ENCODE data around the gene BAG5.
A peak's percentile ranks its signal among the peaks of the same experiment; 100 is the strongest.

The BAG5 gene

GRCh38 chr14:103542605-103543088 is 19.8 kb downstream of the BAG5 start:
- no peaks in the 10 kb centered on the region for H3K9me3 Mint-ChIP-seq
- no peaks in the 10 kb centered on the region for H3K36me3 Mint-ChIP-seq (ENCODE audit: low read depth)
- no peaks in the 10 kb centered on the region for H3K27me3 Mint-ChIP-seq (ENCODE audit: low read depth)
- no peak overlapping the region for H3K4me3 Mint-ChIP-seq
- no peak overlapping the region for H3K27ac Mint-ChIP-seq
- peaks cover 14% of the 10 kb centered on the region for H3K4me1 Mint-ChIP-seq
- TF ChIP-seq, protein P1, sequence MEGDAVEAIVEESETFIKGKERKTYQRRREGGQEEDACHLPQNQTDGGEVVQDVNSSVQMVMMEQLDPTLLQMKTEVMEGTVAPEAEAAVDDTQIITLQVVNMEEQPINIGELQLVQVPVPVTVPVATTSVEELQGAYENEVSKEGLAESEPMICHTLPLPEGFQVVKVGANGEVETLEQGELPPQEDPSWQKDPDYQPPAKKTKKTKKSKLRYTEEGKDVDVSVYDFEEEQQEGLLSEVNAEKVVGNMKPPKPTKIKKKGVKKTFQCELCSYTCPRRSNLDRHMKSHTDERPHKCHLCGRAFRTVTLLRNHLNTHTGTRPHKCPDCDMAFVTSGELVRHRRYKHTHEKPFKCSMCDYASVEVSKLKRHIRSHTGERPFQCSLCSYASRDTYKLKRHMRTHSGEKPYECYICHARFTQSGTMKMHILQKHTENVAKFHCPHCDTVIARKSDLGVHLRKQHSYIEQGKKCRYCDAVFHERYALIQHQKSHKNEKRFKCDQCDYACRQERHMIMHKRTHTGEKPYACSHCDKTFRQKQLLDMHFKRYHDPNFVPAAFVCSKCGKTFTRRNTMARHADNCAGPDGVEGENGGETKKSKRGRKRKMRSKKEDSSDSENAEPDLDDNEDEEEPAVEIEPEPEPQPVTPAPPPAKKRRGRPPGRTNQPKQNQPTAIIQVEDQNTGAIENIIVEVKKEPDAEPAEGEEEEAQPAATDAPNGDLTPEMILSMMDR (IDR thresholded peaks at IDR 0.05; ENCODE audit: unreplicated experiment in 3 of 3): no peak

GRCh38 chr14:103541709-103542604 is 20.5 kb downstream of the BAG5 start:
- Mint-ChIP-seq H3K36me3 (ENCODE audit: low read depth) (no peaks in the 10 kb centered on the region), H3K4me1 (peaks cover 18% of the 10 kb centered on the region), H3K4me3 (no peak overlapping the region), H3K27ac (peak overlapping the region in 2 of 3 experiments; percentile 39 to 51), H3K9me3 (no peaks in the 10 kb centered on the region), H3K27me3 (ENCODE audit: low read depth) (no peaks in the 10 kb centered on the region)
- TF ChIP-seq, protein P1 (IDR thresholded peaks at IDR 0.05; ENCODE audit: unreplicated experiment in 3 of 3): no peak

DNA sequence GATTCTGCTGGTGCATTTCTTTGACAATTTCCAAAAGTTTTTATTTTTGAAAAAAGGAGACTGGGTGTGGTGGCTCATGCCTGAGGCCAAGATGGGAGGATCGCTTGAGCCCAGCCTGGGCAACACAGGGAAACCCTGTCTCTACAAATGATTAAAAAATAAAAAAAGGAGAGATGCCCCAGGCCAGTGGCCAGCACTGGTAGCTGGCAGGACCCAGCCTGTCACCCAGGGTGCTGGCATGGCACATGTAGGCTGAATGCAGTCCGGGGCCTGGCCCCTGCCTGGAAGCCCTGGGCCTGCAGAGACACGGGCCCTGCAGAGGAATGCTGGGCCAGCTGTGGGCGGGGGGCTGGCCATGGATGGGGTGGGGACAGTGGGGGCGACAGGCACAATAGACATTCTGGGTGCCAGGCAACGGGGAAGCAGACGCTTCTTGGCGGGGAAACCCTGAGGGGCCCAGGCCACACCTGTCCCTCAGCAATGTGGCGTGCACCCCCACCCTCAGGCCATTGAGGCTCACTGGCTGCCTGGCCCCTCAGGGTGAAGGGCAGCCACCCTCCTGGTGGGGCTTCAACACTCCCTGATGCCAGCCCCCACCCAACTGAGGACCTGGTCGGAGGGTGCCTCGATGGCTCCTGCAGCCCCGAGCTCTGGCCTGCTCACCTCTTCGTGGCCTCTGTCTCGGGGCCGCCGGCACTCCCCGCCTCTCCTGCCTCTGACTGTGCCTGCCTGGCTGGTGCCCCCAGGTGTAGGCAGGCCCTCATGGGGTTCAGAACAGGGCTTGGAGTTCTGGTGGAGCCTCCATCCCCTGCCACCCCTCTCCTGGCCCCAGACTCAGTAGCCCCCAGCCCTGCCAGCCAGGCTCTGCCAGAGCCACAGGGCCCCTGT is 21.4 kb downstream of the BAG5 start:
- H3K27me3 Mint-ChIP-seq (ENCODE audit: low read depth): no peaks in the 10 kb centered on the region
- H3K27ac Mint-ChIP-seq: peak overlapping the region; percentile 81 to 90 (median 89)
- no peaks in the 10 kb centered on the region for H3K36me3 Mint-ChIP-seq (ENCODE audit: low read depth)
- no peaks in the 10 kb centered on the region for H3K9me3 Mint-ChIP-seq
- H3K4me1 Mint-ChIP-seq: peaks cover 21% of the 10 kb centered on the region
- peak overlapping the region in 1 of 3 experiments; percentile 54 for H3K4me3 Mint-ChIP-seq
- TF ChIP-seq, protein P1 (IDR thresholded peaks at IDR 0.05; ENCODE audit: unreplicated experiment in 3 of 3): no peak

DNA sequence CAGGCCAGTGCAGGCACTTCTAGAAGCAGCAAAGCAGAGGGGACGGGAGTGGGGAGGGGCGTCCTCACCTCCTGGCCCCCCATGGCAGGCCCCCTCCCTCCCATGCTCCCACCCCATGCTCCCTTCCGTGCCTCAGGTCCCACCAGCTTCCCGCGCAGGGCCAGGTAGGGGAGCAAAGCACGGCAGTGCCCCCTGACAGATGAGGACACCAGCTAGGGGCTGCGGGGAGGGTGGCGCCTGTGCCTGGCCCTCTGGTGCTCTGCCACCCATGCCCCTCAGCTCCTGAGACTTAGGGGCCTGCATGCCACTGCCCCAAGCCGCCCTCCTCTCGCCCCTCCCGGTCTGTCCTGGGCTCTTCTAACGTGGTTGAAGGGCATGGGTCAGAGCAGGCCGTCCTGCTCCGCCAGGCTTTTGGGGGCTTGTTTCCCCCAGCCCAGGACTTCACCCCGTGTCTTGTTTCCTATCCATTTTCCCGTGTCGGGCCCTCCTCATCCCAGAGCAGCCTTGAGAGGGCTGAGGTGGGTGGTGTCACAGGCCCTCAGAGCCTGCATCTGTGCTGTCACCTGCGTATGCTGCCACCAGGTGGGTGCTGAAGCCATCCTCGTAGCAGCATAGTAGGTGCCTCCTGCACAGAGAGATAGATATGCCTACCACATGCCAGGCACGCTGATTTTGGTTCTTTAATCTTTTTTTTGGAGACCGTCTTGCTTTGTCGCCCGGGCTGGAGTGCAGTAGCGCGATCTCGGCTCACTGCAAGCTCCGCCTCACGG is 23.2 kb downstream of the BAG5 start:
- Mint-ChIP-seq H3K27me3 (ENCODE audit: low read depth) (no peaks in the 10 kb centered on the region), H3K9me3 (no peaks in the 10 kb centered on the region), H3K4me3 (no peak overlapping the region), H3K4me1 (peaks cover 17% of the 10 kb centered on the region), H3K36me3 (ENCODE audit: low read depth) (no peaks in the 10 kb centered on the region), H3K27ac (peak overlapping the region in 1 of 3 experiments; percentile 44)
- TF ChIP-seq, protein P1 (IDR thresholded peaks at IDR 0.05; ENCODE audit: unreplicated experiment in 3 of 3): no peak

DNA sequence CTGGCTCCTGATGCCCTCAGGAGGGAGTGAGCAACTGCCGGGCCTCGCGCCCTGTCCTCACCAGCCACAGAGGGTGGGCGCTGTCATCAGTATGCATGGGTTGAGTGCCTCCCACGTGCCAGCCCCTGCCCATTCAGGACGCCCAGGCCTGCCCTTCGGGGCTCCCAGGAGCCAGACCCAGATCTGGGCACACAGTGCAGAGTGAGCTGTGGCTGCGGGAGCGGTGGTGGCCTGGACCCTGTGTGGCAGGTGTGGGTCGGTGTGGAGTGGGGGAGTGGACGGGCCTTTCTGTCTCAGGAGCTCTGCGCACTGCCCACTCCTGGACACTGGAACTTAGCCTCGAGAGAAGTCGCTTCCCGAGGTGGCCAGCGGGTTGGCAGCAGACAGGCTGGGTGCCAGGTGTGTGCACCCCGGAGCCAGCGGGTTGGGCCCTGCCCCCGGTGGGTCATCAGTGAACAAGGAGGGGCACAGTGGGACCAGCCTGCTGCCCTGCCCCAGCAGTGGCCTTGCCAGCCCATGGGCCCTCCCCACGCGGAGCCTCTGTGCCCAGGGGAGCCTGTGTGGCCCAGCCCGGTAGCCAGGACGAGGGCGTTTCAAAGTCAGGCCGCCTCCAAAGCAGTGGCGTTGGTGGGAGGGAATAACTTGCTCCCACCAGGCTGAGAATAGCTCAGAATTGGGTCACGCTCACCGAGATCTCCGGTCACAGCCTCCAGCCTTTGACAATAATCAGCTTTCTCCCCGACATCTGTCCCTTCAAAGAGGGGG is 24.0 kb downstream of the BAG5 start:
- TF ChIP-seq, protein P1 (IDR thresholded peaks at IDR 0.05; ENCODE audit: unreplicated experiment in 3 of 3): no peak
- no peaks in the 10 kb centered on the region for H3K9me3 Mint-ChIP-seq
- H3K4me1 Mint-ChIP-seq: peaks cover 17% of the 10 kb centered on the region
- H3K27me3 Mint-ChIP-seq (ENCODE audit: low read depth): no peaks in the 10 kb centered on the region
- H3K36me3 Mint-ChIP-seq (ENCODE audit: low read depth): no peaks in the 10 kb centered on the region
- H3K27ac Mint-ChIP-seq: no peak overlapping the region
- H3K4me3 Mint-ChIP-seq: no peak overlapping the region
